Measurements from ENCODE around the gene PGBD1.
A peak's percentile ranks its signal among the peaks of the same experiment; 100 is the strongest.

PGBD1 gene, protein sequence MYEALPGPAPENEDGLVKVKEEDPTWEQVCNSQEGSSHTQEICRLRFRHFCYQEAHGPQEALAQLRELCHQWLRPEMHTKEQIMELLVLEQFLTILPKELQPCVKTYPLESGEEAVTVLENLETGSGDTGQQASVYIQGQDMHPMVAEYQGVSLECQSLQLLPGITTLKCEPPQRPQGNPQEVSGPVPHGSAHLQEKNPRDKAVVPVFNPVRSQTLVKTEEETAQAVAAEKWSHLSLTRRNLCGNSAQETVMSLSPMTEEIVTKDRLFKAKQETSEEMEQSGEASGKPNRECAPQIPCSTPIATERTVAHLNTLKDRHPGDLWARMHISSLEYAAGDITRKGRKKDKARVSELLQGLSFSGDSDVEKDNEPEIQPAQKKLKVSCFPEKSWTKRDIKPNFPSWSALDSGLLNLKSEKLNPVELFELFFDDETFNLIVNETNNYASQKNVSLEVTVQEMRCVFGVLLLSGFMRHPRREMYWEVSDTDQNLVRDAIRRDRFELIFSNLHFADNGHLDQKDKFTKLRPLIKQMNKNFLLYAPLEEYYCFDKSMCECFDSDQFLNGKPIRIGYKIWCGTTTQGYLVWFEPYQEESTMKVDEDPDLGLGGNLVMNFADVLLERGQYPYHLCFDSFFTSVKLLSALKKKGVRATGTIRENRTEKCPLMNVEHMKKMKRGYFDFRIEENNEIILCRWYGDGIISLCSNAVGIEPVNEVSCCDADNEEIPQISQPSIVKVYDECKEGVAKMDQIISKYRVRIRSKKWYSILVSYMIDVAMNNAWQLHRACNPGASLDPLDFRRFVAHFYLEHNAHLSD

DNA sequence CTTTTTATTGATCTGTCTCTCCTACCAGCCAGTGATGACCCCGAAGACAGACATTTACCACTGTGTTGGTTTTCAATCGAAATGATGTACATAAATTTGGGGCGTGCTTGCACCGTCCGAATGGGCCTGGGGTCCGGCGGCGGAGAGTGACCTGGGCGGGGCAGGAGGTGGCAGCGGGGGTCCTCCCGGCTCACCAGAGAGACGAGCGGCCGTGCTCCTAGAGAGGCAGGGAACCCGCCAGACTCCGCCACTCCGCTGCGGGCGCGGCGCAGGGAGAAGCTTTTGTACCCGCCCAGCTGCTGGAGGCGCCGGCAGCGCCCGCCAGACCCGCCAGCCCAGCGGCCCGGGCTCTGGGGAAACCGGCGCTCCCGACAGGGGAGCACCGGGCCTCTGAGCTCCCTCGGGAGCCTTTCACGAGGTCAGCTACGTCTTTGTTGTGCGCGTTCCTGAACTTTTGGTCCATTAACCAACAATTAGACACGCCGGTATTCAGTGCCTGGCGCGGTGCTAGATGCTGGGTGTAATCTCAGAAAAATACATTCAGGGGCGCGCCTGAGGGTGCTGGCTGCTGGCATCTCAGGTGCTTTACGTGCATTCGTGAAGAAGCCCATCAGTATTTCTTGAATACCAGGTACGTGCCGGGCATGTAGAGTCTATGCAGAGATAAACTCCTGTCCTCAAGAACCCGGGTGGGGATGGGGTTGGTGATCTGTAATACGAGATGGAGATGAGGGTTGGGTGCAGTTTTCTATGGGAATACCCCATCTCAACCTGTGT is at the start of gene PGBD1:
Gene PGBD1, plus strand, starts transcription at position 285 of the 777 bp plus-strand sequence. CDS start 2,242 bp downstream, outside the sequence.
- Histone ChIP-seq H3K27ac (peak within 1 kb of the TSS in 11 of 21 experiments; percentile 4 to 73 (median 47)), H3K4me3 (peak within 1 kb of the TSS; percentile 42 to 66 (median 49))

DNA sequence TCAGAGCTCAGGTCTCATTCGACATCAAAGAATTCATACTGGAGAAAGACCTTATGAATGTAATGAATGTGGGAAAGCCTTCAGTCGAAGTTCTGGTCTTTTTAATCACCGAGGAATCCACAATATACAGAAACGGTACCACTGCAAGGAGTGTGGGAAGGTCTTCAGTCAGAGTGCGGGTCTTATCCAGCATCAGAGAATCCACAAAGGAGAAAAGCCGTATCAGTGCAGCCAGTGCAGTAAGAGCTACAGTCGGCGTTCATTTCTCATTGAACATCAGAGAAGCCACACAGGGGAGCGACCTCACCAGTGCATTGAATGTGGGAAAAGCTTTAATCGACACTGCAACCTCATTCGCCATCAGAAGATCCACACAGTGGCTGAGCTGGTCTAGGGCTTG is 48.6 kb upstream of the PGBD1 start:
- Histone ChIP-seq H3K4me3 (no peak overlapping the region), H3K27ac (no peak overlapping the region)

DNA sequence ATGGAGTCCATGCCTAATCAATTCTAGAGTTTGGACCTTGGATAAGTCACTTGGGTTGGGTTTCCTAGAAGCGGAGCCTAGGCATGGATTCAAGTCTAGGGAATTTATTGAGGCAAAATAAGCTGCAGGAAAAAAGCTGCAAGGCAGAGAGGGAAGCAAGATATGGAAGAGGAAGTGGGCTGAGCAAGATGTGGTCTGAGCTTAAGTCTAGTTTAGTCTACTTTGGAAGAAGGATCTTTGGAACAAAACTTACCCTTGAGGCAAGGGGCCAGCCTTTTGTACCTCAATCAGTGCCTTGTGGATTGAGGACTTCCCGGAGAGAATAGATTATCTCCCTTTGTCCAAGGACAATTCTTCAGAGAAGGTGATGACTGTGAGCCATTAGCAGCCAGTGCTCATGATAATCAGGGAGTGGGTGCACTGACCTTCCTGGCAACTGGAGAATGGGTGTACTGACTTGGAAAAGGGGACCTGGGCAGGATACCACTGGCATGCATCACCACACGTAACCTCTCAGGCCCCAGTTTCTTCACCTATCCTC is 45.4 kb upstream of the PGBD1 start:
- Histone ChIP-seq H3K4me3 (no peak overlapping the region), H3K27ac (no peak overlapping the region)

DNA sequence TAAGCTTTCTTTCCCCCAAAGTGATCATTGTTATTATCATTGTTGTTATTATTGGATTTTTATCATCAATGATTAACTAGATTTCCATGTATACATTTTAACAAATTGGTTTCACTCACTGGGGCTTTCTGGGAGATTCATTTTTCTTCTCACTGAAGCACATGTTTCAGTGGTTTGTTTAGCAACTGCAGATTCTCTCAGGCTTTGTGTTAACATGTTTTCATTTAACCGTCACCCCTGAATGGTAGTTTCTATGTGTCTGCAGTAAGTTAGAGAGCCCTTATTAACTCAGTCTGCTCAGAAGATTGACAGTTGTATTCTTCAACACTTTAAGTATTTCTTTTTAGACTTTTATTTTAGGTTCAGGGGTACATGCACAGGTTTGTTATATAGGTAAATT is 41.7 kb upstream of the PGBD1 start:
- no peak overlapping the region for H3K27ac ChIP-seq
- no peak overlapping the region for H3K4me3 ChIP-seq

DNA sequence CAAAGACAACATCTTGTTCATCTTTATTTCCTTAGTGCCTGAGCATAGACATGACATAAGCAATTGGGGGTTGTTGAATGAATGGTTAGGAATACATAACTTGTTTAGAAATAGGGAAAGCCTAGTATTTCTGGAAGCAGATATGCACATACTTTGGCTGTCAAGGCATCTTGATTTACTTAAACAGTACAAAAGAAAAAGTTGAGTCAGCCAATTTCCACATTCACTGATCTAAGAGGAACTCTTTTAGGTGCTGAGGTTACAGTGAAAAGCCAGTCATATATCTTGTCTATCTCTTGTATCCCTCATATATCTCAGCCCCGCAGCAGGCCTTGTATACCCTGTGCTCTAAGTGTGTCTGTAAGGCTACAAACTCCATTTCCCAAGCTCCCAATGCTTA is 40.9 kb upstream of the PGBD1 start:
- no peak overlapping the region for H3K4me3 ChIP-seq
- no peak overlapping the region for H3K27ac ChIP-seq

DNA sequence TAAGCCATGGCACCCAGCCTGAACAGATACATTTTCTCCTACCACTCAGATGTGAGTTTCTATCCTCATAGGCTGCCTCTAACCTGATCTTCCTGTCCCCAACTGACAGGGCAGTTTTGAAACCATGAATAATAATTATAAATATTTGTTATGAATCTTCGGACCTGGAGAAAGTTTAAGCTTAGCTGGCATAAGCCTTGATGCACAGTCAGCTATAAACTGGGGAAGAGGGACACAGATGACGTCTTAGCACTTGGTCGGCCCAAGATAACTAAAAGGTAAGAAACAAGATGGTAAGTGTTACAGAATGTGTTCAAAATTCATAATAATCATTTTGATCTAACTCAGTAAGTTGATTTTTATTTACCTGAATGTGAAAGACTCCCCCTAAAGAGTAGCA is 37.4 kb upstream of the PGBD1 start:
- Histone ChIP-seq H3K4me3 (no peak overlapping the region), H3K27ac (no peak overlapping the region)

DNA sequence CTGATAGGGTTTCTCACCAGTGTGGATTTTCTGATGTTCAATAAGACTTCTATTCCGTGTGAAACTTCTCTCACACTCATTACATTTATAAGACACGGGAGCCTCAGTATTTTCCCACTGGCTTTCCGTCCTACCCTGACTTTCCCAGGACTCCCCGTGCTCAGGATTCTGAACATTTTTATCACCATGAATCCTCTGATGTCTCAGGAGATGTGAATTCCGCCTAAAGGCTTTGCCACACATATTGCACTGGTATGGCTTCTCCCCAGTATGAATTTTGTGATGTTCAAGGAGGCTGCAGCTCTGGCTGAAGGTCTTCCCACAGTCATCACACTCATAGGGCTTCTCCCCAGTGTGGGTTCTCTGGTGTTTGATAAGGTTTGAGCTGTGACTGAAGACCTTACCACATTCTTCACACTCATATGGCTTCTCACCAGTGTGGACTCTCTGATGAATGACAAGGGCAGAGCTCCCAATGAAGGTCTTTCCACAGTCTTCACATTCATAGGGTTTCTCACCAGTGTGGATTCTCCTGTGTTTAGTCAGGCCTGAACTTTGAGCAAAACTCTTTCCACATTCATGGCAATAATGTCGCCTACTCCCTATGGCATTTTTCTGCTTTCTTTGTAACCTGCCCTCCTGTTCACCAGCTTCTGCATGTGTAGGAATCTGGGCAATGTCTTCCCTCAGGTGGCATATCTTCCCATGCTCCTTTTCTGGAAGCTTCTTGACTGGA is 36.0 kb upstream of the PGBD1 start:
- no peak overlapping the region for H3K27ac ChIP-seq
- no peak overlapping the region for H3K4me3 ChIP-seq

DNA sequence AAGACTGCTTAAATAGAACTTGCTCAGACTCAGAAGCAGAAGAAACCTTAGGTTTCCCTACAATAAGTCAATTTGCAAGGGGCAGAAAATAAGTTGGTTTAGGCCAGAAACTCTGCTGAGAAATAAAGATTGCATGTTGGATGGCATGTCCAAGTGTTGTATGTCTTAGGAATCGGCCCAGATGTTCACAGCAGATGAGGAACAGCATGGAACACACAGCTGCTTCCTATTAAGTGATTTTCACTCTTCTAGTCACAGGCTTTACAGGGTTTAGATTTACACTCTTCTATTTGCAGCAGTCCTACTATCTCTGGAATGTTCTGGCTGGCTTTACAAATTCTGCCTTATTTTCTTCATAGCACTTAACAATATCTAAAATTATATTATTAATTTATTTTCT is 32.5 kb upstream of the PGBD1 start:
- no peak overlapping the region for H3K4me3 ChIP-seq
- no peak overlapping the region for H3K27ac ChIP-seq

DNA sequence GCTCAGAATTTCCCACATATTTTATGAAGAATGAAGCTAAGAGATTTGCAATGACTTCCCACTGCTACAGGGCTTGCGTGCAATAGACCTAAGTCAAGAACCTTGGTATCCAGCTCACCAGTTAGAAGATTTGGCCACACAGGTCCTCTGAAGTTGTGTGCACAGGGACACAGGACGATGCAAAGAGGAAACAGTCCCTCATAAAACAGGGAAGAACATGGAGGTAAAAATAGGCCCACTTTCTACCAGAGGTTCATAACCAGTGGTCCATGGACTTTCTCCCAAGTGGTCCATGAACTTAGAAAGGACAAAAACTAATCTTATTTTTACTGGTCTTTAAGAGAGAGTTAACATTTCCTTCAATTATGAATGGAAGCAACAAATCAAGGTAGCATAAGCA is 30.6 kb upstream of the PGBD1 start:
- no peak overlapping the region for H3K27ac ChIP-seq
- peak overlapping the region in 3 of 7 experiments; percentile 52 to 96 (median 70) for H3K4me3 ChIP-seq

DNA sequence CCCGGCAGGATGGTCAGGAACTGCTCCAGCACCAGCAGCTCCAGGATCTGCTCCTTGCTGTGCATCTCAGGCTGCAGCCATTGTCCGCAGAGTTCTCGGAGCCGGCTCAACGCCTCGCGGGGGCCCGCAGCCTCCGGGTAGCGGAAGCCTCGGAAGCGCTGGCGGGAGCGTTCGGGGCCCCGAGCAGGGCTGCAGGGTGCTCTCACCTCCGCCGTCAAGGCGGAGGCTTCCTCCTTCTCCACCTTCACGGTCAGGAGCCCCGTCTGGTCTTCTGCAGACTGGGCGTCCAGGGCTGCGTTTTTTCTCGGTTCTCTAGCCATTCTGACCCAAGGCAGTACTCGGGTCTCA is 29.7 kb upstream of the PGBD1 start:
- peak overlapping the region; percentile 52 to 96 (median 76) for H3K4me3 ChIP-seq
- peak overlapping the region in 18 of 21 experiments; percentile 26 to 80 (median 72) for H3K27ac ChIP-seq

DNA sequence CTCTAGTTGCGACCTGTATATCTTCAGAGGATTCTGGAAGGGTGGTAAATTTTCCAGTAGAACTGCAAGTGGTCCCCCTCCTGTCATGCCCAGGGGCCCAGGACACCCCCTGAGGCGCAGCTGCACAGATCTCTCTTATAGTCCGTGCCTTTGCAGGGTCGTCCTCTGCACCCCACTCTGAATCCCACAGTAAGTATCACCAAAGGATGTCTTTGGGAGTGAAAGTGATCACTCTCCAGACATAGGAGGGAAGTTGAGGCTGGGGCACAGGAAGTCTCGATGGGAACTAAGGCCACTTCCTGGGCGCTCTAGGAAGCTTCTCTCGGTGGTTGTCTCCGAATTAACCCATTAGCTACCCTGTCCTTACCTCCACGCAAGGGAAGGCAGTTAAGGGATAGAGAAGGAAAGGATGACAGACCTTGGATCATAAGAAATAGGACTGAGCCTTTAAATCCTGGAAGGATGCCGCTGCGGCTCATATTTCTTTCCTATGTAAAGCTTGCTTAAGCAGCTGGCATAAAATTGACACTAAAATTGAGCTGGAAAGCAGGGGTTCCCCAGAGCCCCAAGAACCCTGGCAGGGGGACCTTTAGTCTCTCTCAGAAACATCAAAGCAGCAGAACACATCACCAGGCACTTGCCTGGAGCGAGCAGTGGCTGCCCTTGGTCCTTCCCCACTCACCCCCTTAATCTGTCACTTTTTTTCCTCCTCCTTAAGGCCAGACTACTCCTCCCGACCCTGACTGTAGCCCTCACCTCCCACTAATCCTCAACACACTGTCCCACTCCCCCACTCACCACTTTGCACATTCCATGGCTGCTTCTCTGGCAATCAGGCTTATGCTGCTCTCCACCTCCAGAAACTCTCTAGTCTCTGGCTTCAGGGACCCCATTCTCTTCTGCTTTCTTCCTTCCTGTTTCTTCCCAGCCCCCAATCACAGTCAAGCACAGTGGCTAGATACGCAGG is 29.1 kb upstream of the PGBD1 start, which contains the start of gene ZKSCAN4:
Gene ZKSCAN4, minus strand, starts transcription at position 261 of the 967 bp plus-strand sequence. CDS start 289 bp downstream, outside the sequence.
- Histone ChIP-seq H3K27ac (peak within 1 kb of the TSS in 20 of 21 experiments; percentile 16 to 80 (median 70)), H3K4me3 (peak within 1 kb of the TSS; percentile 52 to 96 (median 76))

DNA sequence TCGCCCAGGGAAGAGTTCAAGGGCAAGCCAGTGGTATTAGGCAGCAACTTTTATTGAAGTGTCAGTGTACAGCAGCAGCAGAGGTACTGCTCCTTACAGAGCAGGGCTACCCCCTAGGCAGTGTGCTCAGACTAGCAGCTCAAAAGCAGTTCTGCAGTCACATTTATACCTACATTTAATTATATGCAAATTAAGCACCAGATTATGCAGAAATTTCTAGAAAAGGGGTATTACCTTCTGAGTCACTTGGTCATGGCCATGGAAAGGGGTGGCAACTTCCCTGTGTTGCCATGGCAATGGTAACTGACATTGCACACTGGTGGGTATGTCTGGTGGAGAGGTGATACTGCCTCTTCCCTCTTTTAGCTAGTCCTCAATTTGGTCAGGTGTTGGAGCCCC is 27.3 kb upstream of the PGBD1 start:
- no peak overlapping the region for H3K27ac ChIP-seq

DNA sequence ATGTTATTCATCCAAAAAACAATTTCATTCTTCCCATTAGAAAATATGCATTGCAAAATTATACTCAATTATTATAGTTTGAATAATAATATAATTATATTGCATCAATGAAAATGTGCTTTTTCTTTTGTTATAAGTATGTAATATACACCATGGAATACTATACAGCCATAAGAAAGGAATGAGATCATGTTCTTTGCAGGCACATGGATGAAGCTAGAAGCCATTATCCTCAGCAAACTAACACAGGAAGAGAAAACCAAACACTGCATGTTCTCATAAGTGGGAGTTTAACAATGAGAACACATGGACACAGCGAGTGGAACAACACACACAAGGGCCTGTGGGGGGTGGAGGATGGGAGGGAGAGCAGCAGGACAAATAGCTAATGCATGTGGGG is 24.3 kb upstream of the PGBD1 start:
- Histone ChIP-seq H3K4me3 (no peak overlapping the region), H3K27ac (no peak overlapping the region)

More for the DNA sequence above, 27.3 kb upstream of the PGBD1 start:
- no peak overlapping the region for H3K4me3 ChIP-seq

DNA sequence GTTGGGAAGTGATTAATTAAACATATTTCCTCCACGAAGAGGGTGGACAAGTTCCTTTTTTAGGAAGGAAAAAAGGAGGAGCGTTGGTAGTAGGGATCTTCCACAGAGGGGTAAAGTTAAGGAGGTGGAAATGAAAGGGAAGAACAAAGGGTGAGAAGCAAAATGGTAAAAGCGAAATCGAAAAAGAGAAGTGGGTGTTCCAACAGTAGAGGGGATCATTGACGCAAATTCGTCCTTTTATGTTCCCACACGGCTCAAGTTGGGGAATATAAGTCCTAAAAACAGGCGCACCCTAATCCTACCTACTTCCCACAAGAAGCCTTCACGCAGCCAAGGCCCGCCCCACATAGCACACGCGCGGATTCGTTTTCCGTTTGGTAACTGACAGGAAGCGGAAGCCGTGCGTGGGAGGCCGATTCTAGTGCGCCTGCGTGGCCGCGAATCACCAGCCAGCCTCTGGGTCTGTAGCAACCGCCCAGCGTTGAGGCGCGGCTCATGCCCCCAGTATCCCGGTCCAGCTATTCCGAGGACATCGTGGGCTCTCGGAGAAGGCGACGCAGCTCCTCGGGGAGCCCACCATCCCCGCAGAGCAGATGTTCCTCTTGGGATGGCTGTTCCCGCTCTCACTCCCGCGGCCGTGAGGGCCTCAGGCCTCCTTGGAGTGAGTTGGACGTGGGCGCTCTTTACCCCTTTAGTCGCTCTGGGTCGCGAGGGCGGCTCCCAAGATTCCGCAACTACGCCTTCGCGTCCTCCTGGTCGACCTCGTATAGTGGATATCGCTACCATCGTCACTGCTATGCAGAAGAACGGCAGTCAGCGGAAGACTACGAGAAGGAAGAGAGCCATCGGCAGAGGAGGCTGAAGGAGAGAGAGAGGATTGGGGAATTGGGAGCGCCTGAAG is 22.2 kb upstream of the PGBD1 start, which contains the start of gene NKAPL:
Gene NKAPL, plus strand, starts transcription at position 421 of the 901 bp plus-strand sequence. Its CDS starts 75 bp downstream, at position 496.
- peak within 1 kb of the TSS in 2 of 21 experiments; percentile 24 to 58 for H3K27ac ChIP-seq
- H3K4me3 ChIP-seq, result peak within 1 kb of the TSS in 6 of 7 experiments; percentile 14 to 36 (median 18)

DNA sequence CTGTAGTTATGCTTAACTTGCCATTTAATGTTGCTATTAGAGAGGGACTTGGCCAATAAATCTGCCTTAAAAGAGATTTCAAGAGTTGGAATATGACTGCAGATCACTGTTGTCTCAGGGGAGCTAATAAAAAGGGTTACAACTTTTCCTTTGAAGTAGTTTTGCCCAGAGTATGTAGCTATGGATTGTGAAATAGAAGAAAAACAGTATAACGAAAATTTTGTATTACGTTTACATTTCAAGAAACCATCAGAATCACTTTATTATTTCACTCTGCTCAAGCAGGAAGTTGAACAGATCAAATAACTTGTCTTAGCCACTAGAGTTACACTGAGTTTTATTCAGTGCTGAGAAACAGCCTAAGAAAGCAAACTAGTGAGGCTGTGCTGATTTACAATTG is 17.4 kb upstream of the PGBD1 start:
- Histone ChIP-seq H3K4me3 (no peak overlapping the region), H3K27ac (no peak overlapping the region)

DNA sequence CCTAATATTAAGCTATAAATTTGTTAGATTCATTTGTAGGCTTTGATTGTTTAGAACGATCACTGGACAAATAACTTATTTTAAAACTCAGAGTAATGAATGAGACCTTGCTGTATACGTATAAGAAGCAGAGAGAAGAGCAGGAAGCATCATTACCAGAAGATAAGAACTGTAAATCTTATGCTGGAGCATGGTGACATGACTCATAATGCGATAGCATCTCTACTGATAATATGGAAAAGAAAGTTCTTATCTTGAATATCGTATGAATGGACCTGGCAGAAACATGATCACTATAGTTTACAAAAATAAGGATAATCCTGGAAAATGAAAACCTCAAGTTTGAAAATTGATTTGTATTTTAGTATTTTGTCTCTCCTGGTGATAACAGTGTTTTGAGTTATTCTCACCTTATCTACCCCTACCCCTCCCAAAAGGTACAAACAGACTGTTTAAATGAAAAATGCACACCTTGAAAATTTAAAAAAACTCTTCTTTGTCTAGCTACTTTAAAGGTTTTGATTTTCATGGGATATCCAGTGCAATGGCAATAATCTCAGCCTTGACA is 16.5 kb upstream of the PGBD1 start:
- H3K27ac ChIP-seq, result no peak overlapping the region
- no peak overlapping the region for H3K4me3 ChIP-seq

Measured in skin epidermis (tissue), 12 donors.